WI38 (cell line): ENCODE results near the gene AXIN2.

Experiments used
- H3K4me3 ChIP-seq: 2 replicates; pipeline ENCODE4 v1.5.1; 2011; ENCODE audit warnings: low read depth, mild to moderate bottlenecking, control low read depth, low read length
- CTCF ChIP-seq: IDR thresholded peaks from 2 replicates; pipeline ENCODE4 v1.5.1; 2012; ENCODE audit warnings: low read depth, mild to moderate bottlenecking, control low read depth, low read length

Gene AXIN2

DNA sequence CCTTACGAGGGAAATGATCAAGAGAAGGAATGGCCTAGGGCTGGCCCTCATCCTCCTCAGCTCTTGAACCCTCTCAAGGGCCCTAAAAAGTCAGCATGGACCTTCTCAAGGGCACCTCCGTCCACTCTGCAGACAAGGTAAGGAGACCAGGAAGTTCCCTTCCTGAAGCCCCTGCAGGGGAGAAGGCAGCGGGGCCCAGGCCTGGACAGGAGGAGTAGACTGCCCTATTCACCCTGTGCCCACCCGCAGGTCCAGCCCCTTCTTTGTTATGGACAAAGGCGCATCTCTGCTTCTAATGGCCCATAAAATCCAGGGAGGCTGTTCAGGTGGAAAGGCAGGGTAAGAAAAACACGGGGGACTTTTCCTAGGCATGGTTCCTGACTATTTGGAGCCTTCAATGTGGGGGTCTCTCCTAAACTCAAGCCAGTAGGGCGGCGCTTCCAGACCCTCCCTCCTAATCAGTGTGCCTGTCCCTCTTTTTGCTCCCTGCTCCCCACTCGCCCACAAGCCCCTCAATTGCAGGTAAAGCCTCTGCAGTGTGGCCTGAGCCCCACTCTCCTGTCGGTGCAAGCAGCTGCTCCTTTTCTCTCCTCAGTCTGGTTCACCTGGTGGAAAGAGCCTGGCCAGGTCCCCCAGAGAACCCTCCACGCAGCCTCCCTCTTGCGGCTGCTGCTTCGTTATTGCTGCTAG, 28.2 kb downstream of the AXIN2 start:
- no peak overlapping the region for H3K4me3 ChIP-seq
- no peak for TF ChIP-seq CTCF

- TF ChIP-seq CTCF = no peak
- H3K4me3 ChIP-seq = no peak overlapping the region
Observed at GRCh38 chr17:65532101-65532890, 29.2 kb downstream of the AXIN2 start.

DNA sequence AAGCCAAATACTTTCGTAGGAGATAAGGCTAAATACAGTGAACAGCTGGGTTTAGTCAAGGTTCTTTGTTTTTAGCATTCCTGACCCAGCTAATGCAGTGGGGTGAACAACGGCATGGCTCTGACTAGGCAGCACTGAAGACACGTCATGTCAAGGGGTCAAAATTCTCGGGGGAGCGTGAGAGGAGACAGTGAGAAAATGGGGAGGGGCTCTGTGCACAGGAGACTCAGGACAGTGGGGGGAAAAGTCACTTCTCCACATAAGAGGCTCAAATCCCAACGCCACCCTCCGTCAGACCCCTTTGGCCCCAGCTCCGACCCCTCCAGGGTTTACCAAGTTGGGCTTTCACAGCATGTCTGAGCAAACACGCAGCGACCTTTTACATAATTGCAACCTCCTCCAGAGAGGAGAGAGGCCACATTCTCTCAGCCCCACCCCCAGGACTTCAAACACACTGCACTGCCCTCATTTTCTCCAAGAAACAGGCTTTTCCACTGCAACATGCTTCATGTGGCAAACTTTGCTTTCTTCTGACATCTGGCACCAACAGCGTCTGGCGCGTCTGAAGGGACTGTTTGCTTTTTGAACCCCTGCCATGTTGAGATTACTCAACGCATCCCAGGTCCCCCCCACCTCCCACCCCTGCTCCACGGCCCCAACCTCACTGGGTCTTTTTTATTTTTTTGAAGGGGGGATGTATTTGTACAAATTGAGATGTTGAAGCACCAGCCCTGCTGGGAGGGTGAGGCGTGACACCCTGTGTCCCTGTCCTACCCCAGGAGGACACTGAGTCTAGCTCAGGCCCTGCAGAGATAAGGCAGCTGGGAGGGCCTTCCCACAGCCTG, 30.0 kb downstream of the AXIN2 start:
- peak overlapping the region; percentile 13 for H3K4me3 ChIP-seq
- peak; percentile 32; the same call in 1 of the 2 replicates for TF ChIP-seq CTCF

- TF ChIP-seq CTCF = no peak
- H3K4me3 ChIP-seq = no peak overlapping the region
Observed at GRCh38 chr17:65530523-65531255, 30.8 kb downstream of the AXIN2 start.

DNA sequence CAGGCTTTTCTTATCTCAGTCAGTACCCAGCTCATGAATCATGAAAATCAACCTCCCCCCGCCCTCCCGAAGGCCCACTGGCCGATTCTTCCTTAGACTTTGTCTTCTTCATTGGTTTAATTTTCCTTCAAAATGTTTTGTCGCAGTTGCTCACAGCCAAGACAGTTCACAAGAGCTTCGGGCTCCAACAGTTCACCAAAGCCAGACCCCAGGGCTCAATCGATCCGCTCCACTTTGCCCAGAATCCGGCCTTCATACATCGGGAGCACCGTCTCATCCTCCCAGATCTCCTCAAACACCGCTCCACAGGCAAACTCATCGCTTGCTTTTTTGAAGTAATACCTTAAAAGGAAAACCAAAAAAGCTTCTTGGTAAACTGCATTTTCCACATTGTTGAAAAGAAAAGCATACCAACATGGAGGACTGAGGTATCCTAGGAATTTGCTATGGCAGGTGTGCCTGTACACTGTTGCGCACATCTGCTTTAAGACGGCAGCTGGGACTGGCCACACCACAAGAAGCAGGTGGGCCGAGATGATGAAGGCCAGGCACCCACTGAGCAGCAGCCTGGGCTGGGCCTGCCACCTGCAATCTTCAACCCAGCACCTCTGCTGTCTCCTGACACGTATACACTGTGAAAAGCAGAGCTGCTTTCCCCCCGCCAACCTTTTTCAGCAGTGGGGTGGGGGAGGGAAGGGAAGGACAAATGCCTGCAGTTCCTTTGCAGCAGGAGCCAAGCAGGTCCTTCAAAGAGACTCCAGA, 31.5 kb downstream of the AXIN2 start:
- H3K4me3 ChIP-seq = no peak overlapping the region
- TF ChIP-seq CTCF = no peak

DNA sequence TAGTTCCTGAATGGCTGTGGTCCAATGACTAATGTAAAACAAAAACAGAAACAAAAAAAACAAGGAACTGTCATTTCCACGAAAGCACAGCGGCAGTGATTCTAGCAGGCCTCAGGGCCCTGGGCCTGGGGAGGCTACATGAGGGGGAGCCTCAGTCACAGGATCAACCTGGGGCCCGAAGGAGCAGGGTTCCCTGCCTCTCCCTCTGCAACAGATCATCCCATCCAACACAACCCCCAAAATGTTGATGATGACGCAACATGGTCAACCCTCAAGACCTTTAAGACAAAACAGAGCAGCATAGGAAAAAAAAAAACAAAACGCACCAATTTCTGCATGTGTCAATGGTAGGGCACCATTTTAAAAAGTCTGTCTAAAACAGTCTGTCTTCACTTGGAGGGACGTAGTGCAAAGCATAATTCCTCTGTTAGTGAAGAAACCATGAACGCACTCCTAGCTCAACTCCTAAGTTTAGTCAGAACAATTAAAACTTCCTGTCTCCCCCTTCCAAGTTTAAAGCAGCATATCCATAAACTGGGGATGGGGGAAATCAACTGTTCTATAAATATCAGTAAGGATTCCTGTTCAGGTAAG, 32.3 kb downstream of the AXIN2 start:
- no peak overlapping the region for H3K4me3 ChIP-seq
- TF ChIP-seq CTCF = no peak
